Spleen (tissue), 11 donors: ENCODE data around the gene ERBB4. TPM values are rescaled to one million over a fixed set of nuclear protein-coding genes. Genes with fewer than 3 reads are reported as not detected.

Source experiments
- DNase-seq: peaks from one replicate; pipeline ENCODE4 v3.0.0-alpha.2; 2020
- H3K27ac ChIP-seq, 8 donors: fragments of 200-600 bp; sonication (generic) in 7 of 8; 1 replicate in 4 of 8; 2 replicates in 4 of 8; pipeline versions ENCODE4 v1.5.0 to v1.8.0; 2016 to 2021; ENCODE audit warnings: inconsistent platforms in 4 of 8, mild to moderate bottlenecking in 4 of 8, moderate library complexity in 1 of 8
- H3K27me3 ChIP-seq, 7 donors: fragments of 200-600 bp; sonication (generic) in 6 of 7; replicated peaks in 1 of 7; 1 replicate in 4 of 7; 2 replicates in 3 of 7; pipeline versions ENCODE4 v1.5.0 to v1.8.0; 2016 to 2021; ENCODE audit warnings: inconsistent platforms in 3 of 7, mild to moderate bottlenecking in 1 of 7
- H3K36me3 ChIP-seq, 6 donors: fragments of 200-600 bp; sonication (generic) in 5 of 6; 1 replicate in 4 of 6; 2 replicates in 2 of 6; pipeline versions ENCODE4 v1.5.0 to v1.8.0; 2016 to 2021; ENCODE audit warnings: inconsistent platforms in 2 of 6
- H3K4me1 ChIP-seq, 6 donors: fragments of 200-600 bp; sonication (generic) in 5 of 6; 1 replicate in 3 of 6; 2 replicates in 3 of 6; pipeline versions ENCODE4 v1.5.0 to v1.8.0; 2016 to 2021; ENCODE audit warnings: inconsistent platforms in 3 of 6
- H3K4me3 ChIP-seq, 8 donors: fragments of 200-600 bp; sonication (generic) in 7 of 8; 1 replicate in 4 of 8; 2 replicates in 4 of 8; pipeline versions ENCODE4 v1.5.0 to v1.8.0; 2016 to 2021; ENCODE audit warnings: inconsistent platforms in 4 of 8, mild to moderate bottlenecking in 4 of 8, moderate library complexity in 2 of 8
- H3K9me3 ChIP-seq, 8 donors: fragments of 200-600 bp; sonication (generic) in 7 of 8; 1 replicate in 4 of 8; 2 replicates in 4 of 8; pipeline versions ENCODE4 v1.5.0 to v1.8.0; 2016 to 2021; ENCODE audit warnings: inconsistent platforms in 4 of 8
- CTCF ChIP-seq, 11 experiments: fragments of 200-600 bp in 7 of 11; fragments of 450-650 bp in 4 of 11; sonication (generic) in 4 of 11; IDR thresholded peaks in 8 of 11; conservative IDR thresholded peaks in 3 of 11; 1 replicate in 7 of 11; 2 replicates in 4 of 11; pipeline versions ENCODE4 v1.4.0 to v1.8.0; 2016 to 2021; ENCODE audit warnings: antibody characterized with exemption in 11 of 11, inconsistent platforms in 4 of 11, mild to moderate bottlenecking in 1 of 11
- POLR2A ChIP-seq, 3 donors: fragments of 450-650 bp; IDR thresholded peaks; one replicate each; pipeline ENCODE4 v1.5.1; 2017; ENCODE audit warnings: antibody characterized with exemption in 3 of 3, mild to moderate bottlenecking in 1 of 3
- POLR2AphosphoS5 ChIP-seq, 3 donors: sonication (generic); formaldehyde crosslinking; IDR thresholded peaks; one replicate each; pipeline ENCODE4 v1.5.1; 2017; ENCODE audit warnings: antibody characterized with exemption in 3 of 3
- WGBS, 5 donors: extraction: QIAGEN DNeasy Blood & Tissue Kit in 3 of 5; methylation state at CpG; one replicate each; pipeline versions ENCODE4 v1.1.5 to v1.1.7; 2013 to 2018; 5-methylcytosine and 5-hydroxymethylcytosine counted together
- intact Hi-C: fragments of 100-400 bp; cut with DNase I; formaldehyde crosslinking; loops from one replicate; pipeline ENCODE4 v1.15.0; 2023; ENCODE audit warnings: low total_unique reads
- polyA plus RNA-seq, 3 donors: library from polyadenylated mRNA; stranded (reverse); fragments of 200-250 nt; gene quantifications; one replicate each; pipeline ENCODE4 v1.2.1, GENCODE V29; 2013
- total RNA-seq, 7 donors: library from RNA; depleted of rRNA in 3 of 7; stranded (reverse); fragments of >200 nt in 3 of 7; fragmentation: NEBNext Ultra II Directional in 4 of 7; extraction: Animal tissue kit (Norgen Biotek cat#: 25700) in 4 of 7; gene quantifications; one replicate each; pipeline versions ENCODE4 v1.1.0 to v1.2.1, GENCODE V29; 2016 to 2021
- donor health status: healthy with polysubstance abuse.
- donor health status: DM: no; HTN: no; CAD: no; lungs with moderate emphysema.
- donor health status: DM: no; HTN: no; CAD: no.
- donor health status: Bipolar disorder and iron deficiency.
- donor health status: healthy.
- donor health status: DM: no; HTN: no; CAD: no.
- donor health status: DM: yes; HTN: yes; CAD: no.

ERBB4 gene
- total and polyA plus RNA-seq, 10 donors: under 0.01 to 1.4 (median 0.35) TPM

- H3K27me3 ChIP-seq: no peaks in the 10 kb centered on the region
- H3K4me1 ChIP-seq: no peaks in the 10 kb centered on the region
- no peaks in the 10 kb centered on the region for H3K9me3 ChIP-seq
- TF ChIP-seq POLR2AphosphoS5 (IDR thresholded peaks at IDR 0.05) (no peak), CTCF (IDR thresholded peaks at IDR 0.05 in 8 of 11, conservative IDR thresholded peaks at IDR 0.05 in 3 of 11) (no peak), POLR2A (IDR thresholded peaks at IDR 0.05) (no peak)
- DNase-seq: no peak
- H3K4me3 ChIP-seq: no peak overlapping the region
- intact Hi-C loops: no loop called here
- 71 to 87% (median 81%) methylated on average over 2 of the region's 2 CpGs for WGBS, 5 donors
- H3K27ac ChIP-seq: no peak overlapping the region
- no peaks in the 10 kb centered on the region for H3K36me3 ChIP-seq
Observed at GRCh38 chr2:211380041-211380440, 1158.6 kb downstream of the ERBB4 start.

- Histone ChIP-seq H3K36me3 (no peaks in the 10 kb centered on the region), H3K4me1 (no peaks in the 10 kb centered on the region), H3K27me3 (no peaks in the 10 kb centered on the region), H3K9me3 (no peaks in the 10 kb centered on the region), H3K27ac (no peak overlapping the region), H3K4me3 (no peak overlapping the region)
- TF ChIP-seq POLR2AphosphoS5 (IDR thresholded peaks at IDR 0.05): no peak
- TF ChIP-seq POLR2A (IDR thresholded peaks at IDR 0.05): no peak
- no peak for TF ChIP-seq CTCF (IDR thresholded peaks at IDR 0.05 in 8 of 11, conservative IDR thresholded peaks at IDR 0.05 in 3 of 11)
- intact Hi-C loops: no loop called here
- no peak for DNase-seq
Observed at GRCh38 chr2:211376410-211376809, 1162.2 kb downstream of the ERBB4 start.

- WGBS, 5 donors: 68 to 79% (median 78%) methylated on average over 2 of the region's 2 CpGs
- H3K4me1 ChIP-seq: no peaks in the 10 kb centered on the region
- intact Hi-C loops: no loop called here
Observed at GRCh38 chr2:211373203-211373602, 1165.4 kb downstream of the ERBB4 start.

GRCh38 chr2:211371465-211371864, 1167.1 kb downstream of the ERBB4 start:
- intact Hi-C loops: no loop called here
- TF ChIP-seq POLR2A (IDR thresholded peaks at IDR 0.05) (no peak), POLR2AphosphoS5 (IDR thresholded peaks at IDR 0.05) (no peak), CTCF (IDR thresholded peaks at IDR 0.05 in 8 of 11, conservative IDR thresholded peaks at IDR 0.05 in 3 of 11) (no peak)
- H3K27ac ChIP-seq: no peak overlapping the region
- H3K27me3 ChIP-seq: no peaks in the 10 kb centered on the region
- H3K36me3 ChIP-seq: no peaks in the 10 kb centered on the region
- H3K4me3 ChIP-seq: no peak overlapping the region
- WGBS, 5 donors: 74 to 83% (median 76%) methylated on average over 2 of the region's 2 CpGs
- no peaks in the 10 kb centered on the region for H3K9me3 ChIP-seq
- DNase-seq: no peak
- H3K4me1 ChIP-seq: no peaks in the 10 kb centered on the region

More at GRCh38 chr2:211373203-211373602, 1165.4 kb downstream of the ERBB4 start:
- no peaks in the 10 kb centered on the region for H3K36me3 ChIP-seq
- no peak overlapping the region for H3K27ac ChIP-seq
- no peak overlapping the region for H3K4me3 ChIP-seq
- no peak for DNase-seq
- no peaks in the 10 kb centered on the region for H3K9me3 ChIP-seq
- no peak for TF ChIP-seq POLR2AphosphoS5 (IDR thresholded peaks at IDR 0.05)
- no peak for TF ChIP-seq CTCF (IDR thresholded peaks at IDR 0.05 in 8 of 11, conservative IDR thresholded peaks at IDR 0.05 in 3 of 11)
- no peak for TF ChIP-seq POLR2A (IDR thresholded peaks at IDR 0.05)
- H3K27me3 ChIP-seq: no peaks in the 10 kb centered on the region
